PFSK-1 (cell line): ENCODE measurements around the gene CNTN4. TPM values are rescaled to one million over a fixed set of nuclear protein-coding genes. Genes with fewer than 3 reads are reported as not detected.

Experiments used
- FOXP2 ChIP-seq: optimal IDR thresholded peaks from 2 replicates; pipeline ENCODE3; 2011; ENCODE audit warnings: borderline replicate concordance, control low read depth, inconsistent platforms; ENCODE audit not compliant: insufficient read depth; ENCODE audit errors: extremely low read length, extremely low read depth
- POLR2AphosphoS5 ChIP-seq: IDR thresholded peaks from 2 replicates; pipeline ENCODE4 v1.6.1; 2012; ENCODE audit warnings: low read depth, mild to moderate bottlenecking, control low read depth, low read length, moderate library complexity
- REST ChIP-seq, 2 experiments: IDR thresholded peaks; 2 replicates each; pipeline versions ENCODE4 v1.6.1 to v1.8.0; 2011 to 2012; ENCODE audit warnings: low read depth in 2 of 2, low read length in 2 of 2, control low read depth in 1 of 2, inconsistent platforms in 1 of 2, mild to moderate bottlenecking in 1 of 2, moderate library complexity in 1 of 2; ENCODE audit not compliant: insufficient read depth in 1 of 2
- SIN3A ChIP-seq: IDR thresholded peaks from 2 replicates; pipeline ENCODE4 v1.6.1; 2012; ENCODE audit warnings: mild to moderate bottlenecking, low read length, moderate library complexity, borderline replicate concordance; ENCODE audit not compliant: insufficient read depth
- TAF1 ChIP-seq: IDR thresholded peaks from 2 replicates; pipeline ENCODE4 v1.6.1; 2012; ENCODE audit warnings: low read length, control low read depth, borderline replicate concordance; ENCODE audit not compliant: insufficient read depth
- polyA plus RNA-seq: library from polyadenylated mRNA; unstranded; fragments of >200 nt; gene quantifications from one replicate; pipeline ENCODE4 v1.2.1, GENCODE V29; 2012; ENCODE audit warnings: low read depth, missing spikeins; ENCODE audit not compliant: insufficient read length

Gene CNTN4
- polyA plus RNA-seq, result not detected

DNA sequence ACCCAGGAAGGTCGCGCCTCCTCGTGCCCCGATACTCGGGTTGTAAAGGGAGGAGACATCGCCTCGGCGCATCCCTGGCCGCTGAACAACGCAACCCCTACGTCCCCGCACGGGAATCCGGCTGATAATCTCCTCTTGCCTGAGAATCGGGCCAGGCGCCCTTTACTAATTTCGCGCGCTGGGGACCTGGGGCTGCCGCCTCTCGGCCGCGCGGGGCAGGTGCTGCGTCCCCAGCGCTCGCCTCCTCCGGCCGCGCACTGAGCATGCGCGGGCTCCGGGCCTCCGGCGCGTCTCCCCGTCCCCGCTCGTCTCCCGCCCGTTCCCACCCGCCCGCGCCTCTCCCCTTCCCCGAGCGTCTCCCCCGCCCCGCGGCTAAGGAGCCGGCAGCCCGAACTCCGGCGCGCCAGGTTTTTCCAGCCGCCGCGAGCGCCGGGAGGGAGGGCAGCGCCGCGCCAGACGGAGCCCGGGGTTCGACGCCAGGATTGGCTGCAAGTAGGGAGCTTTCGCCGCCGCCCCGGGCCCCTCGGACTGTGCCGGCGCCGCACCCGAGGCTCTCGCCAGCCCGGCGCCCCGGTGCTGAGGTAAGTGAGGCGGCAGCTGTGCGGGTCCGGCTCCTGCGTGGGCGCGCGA is at the start of gene CNTN4:
CNTN4 (plus strand) TSS at position 469 of the 630 bp plus-strand sequence.
- no peak for TF ChIP-seq POLR2AphosphoS5
- TF ChIP-seq REST (IDR thresholded peaks at IDR 0.05; ENCODE audit: insufficient read depth in 1 of 2, low read depth in 2 of 2, low read length in 2 of 2), result no peak
- TF ChIP-seq FOXP2, result no peak
- no peak for TF ChIP-seq TAF1
- TF ChIP-seq SIN3A, result no peak

DNA sequence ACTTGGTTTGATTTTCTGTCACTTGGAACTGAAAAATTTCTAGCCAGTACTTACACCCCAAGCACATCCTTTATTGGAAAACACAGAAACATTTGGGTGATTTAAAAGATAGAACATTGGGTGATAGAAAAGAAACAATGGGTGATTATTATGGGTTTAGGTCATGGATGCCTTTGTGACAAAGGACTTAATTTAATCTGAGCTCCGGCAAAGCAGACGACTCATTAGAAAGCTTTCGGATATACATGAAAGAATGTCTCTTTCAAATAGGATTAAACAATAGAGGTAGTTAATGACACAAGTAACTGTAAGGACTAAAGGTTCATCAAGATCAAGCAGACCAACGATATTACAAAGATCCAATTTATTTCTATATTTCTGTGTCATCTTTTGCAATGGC is 37.3 kb upstream of the CNTN4 start:
- no peak for TF ChIP-seq FOXP2
- TF ChIP-seq POLR2AphosphoS5, result no peak
- no peak for TF ChIP-seq TAF1
- TF ChIP-seq REST (IDR thresholded peaks at IDR 0.05; ENCODE audit: insufficient read depth in 1 of 2, low read depth in 2 of 2, low read length in 2 of 2), result no peak
- TF ChIP-seq SIN3A, result no peak

DNA sequence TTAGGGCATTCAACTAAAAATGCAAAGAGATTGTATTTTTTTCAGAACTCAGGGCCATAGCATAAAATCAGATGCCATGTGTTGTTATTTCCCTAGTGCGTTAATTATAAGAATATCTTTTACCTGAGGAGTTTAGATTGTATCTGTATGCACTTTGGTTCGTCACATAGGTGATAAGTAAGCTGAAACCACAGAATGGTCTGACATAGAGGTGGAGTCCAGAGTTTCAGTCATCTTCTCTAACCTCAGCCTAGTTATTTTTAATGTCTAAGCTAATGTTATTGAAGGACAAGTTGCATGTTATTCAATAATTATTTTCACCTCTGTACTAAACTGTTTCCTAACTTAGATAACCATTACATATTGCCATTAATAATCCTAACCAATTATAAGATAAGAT is 27.1 kb upstream of the CNTN4 start:
- TF ChIP-seq FOXP2 (no peak), SIN3A (no peak), REST (IDR thresholded peaks at IDR 0.05; ENCODE audit: insufficient read depth in 1 of 2, low read depth in 2 of 2, low read length in 2 of 2) (no peak), POLR2AphosphoS5 (no peak), TAF1 (no peak)

GRCh38 chr3:2078821-2079220 is 19.8 kb upstream of the CNTN4 start:
- no peak for TF ChIP-seq REST (IDR thresholded peaks at IDR 0.05; ENCODE audit: insufficient read depth in 1 of 2, low read depth in 2 of 2, low read length in 2 of 2)
- no peak for TF ChIP-seq POLR2AphosphoS5
- no peak for TF ChIP-seq TAF1
- no peak for TF ChIP-seq SIN3A
- TF ChIP-seq FOXP2, result no peak

GRCh38 chr3:2082871-2083480 is 15.7 kb upstream of the CNTN4 start:
- TF ChIP-seq POLR2AphosphoS5 (no peak), FOXP2 (no peak), REST (IDR thresholded peaks at IDR 0.05; ENCODE audit: insufficient read depth in 1 of 2, low read depth in 2 of 2, low read length in 2 of 2) (no peak), TAF1 (no peak), SIN3A (no peak)
